Fibroblast of skin of right biceps (primary cell): Measurements from ENCODE around the gene CEACAM19.
"Not testable (repeated sequence)": the region's sequence is repeated elsewhere in the genome, so short reads cannot be mapped to it uniquely, and the experiment has no call there.

Experiments
- DNase-seq: peaks from one replicate; pipeline ENCODE4 v3.0.0-alpha.2; 2013

The CEACAM19 gene

DNA sequence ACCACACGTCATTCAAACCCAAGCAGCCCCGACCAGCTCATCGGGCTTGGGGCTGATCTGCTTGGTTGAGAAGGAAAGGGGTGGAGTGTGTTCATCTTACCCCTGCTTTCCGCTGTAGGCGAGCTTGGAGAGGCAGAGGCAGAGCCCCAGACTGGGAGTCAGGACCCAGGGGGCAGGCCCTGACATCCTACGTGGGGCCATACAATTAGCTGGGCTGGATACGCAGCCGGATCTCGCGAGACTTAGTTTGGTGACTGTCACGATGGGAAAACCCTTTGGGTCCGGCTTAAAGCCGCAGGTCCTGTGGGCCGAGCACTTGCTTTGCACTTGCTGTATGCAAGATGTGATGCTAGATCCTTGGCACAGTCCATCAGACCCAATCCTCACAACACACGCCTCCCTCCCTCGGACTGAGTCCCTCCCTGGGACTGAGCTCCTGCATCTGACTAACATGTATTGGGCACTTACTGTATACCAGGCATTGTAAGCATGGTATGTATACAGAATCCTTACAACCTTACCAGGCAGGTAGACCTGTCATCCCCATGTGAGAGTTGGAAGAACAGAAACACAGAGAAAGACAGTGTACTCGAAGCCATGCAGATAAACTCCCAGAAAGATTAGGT, 31.4 kb downstream of the CEACAM19 start:
- no peak for DNase-seq

- no peak for DNase-seq
These were observed 32.2 kb downstream of the CEACAM19 start for GRCh38 chr19:44703336-44704078.

DNA sequence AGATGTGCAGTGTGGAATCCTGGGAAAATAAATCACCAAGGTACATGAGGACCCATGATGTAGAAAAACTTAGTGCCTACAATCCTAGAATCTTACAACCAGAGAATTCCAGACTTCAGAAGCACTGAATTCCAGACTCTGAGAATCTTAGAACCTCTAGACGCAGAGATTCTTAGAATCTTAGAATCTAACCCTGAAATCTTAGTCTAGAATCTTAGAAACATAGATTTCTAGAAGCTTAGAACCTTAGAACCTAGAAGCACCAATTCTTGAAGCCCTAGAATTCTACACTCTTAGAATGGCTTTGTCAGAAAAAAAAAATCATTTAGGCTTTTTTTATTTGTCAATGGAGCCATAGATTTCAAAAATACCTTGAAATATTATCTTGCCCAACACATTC, 33.7 kb downstream of the CEACAM19 start:
- DNase-seq, result no peak

GRCh38 chr19:44705502-44706010, 34.3 kb downstream of the CEACAM19 start:
- no peak for DNase-seq

DNA sequence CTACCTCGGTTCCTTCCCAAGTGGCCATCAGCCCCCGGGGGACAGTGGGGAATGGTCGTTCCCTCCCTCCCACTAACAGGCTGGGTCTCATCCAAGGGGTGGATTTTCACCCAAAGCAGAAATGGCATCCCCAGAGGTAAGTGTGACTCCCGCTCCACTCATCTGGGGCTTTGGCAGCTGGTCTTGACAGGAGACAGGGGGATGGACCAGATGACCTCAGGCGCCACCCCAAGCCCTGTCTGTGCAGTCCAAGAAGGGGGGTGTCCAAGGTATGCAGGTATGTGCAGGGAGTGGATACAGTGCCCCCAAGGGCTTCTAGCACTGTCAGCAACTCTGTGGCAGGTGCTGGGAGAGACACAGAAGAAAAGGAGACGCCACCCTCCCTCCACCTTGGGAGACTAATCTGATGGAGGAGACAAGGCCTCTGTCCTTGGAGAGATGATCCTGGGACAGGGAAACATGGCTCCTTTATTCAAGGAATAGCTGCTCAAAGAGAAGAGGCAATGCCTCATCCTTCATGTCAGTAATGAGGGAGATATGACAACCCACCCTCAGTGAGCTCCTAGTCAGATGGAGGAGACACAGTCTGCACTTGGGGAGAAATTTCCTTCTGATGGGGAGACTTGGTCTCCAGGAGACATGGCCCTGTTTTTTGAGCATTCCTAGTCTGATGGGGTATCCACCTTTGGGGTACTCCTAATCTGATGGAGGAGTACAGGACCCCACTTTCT, 35.4 kb downstream of the CEACAM19 start:
- no peak for DNase-seq

DNA sequence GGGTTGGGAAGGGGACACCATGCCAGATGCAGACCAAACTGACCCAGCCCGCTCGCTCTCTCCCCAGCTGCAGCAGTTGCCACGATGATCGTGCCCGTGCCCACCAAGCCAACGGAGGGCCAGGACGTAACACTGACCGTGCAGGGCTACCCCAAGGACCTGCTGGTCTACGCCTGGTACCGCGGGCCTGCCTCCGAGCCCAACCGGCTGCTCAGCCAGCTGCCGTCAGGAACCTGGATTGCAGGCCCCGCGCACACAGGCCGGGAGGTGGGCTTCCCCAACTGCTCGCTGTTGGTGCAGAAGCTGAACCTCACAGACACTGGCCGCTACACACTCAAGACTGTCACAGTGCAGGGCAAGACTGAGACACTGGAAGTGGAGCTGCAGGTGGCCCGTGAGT, 36.5 kb downstream of the CEACAM19 start:
- DNase-seq, result no peak

DNA sequence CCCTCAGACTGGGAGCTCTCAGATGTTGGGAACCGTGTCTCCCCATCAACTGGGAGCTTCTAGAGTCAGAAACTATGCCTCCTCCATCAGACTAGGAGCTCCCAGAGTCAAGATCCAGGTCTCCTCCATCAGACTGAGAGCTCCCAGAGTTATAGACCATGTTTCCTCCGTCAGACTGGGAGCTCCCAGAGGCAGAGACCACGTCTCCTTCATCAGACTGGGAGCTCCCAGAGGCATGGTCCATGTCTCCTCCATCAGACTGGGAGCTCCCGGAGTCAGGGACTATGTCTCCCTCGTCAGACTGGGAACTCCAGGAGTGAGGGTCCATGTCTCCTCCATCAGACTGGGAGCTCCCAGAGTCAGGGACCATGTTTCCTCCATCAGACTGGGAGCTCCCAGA, 37.7 kb downstream of the CEACAM19 start:
- no peak for DNase-seq

DNA sequence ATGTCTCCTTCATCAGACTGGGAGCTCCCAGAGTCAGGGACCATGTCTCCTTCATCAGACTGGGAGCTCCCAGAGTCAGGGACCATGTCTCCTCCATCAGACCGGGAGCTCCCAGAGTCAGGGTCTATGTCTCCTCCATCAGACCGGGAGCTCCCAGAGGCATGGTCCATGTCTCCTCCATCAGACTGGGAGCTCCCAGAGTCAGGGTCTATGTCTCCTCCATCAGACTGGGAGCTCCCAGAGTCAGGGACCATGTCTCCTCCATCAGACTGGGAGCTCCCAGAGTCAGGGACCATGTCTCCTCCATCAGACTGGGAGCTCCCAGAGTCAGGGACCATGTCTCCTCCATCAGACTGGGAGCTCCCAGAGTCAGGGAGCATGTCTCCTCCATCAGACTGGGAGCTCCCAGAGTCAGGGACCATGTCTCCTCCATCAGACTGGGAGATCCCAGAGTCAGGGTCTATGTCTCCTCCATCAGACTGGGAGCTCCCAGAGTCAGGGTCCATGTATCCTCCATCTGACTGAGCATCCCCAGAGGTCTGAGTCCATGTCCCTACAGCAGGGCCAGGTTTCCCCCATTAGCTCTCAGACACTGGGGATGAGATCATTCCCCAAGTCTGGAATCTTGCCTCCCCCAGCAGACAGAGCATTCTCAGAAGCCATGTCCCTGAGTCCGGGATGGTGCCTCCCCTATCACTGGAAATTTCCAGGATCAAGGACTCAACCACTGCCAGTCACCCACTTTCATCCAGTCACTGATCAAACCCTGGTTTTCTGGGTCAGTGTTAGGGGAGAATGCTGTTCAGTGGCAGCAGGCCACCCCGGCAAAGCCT, 38.4 kb downstream of the CEACAM19 start:
- DNase-seq, result not testable (repeated sequence)

DNA sequence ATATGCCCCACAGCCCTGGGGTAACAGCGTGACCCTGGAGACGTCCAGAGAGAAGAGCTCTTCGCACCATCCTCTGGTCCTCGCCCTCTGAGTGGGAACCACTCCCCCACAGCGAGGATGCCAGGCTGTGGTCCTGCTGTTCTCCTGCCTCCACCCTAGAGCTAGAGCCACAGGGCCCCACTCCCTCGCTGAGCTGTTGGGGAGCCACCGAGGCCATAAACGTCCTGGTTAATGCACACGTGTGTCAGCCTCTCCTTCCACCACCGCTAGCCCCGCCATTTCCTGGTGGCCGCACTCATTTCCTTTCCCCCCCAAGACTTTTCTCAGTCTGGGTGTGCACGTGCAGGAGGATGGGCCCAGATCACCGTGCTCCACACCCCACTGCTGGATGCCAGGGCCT, 39.2 kb downstream of the CEACAM19 start:
- DNase-seq, result no peak

GRCh38 chr19:44712864-44713515, 41.7 kb downstream of the CEACAM19 start:
- no peak for DNase-seq

- DNase-seq, result no peak
These were observed 43.4 kb downstream of the CEACAM19 start for GRCh38 chr19:44714597-44715169.

GRCh38 chr19:44717603-44718002, 46.3 kb downstream of the CEACAM19 start:
- DNase-seq, result no peak

DNA sequence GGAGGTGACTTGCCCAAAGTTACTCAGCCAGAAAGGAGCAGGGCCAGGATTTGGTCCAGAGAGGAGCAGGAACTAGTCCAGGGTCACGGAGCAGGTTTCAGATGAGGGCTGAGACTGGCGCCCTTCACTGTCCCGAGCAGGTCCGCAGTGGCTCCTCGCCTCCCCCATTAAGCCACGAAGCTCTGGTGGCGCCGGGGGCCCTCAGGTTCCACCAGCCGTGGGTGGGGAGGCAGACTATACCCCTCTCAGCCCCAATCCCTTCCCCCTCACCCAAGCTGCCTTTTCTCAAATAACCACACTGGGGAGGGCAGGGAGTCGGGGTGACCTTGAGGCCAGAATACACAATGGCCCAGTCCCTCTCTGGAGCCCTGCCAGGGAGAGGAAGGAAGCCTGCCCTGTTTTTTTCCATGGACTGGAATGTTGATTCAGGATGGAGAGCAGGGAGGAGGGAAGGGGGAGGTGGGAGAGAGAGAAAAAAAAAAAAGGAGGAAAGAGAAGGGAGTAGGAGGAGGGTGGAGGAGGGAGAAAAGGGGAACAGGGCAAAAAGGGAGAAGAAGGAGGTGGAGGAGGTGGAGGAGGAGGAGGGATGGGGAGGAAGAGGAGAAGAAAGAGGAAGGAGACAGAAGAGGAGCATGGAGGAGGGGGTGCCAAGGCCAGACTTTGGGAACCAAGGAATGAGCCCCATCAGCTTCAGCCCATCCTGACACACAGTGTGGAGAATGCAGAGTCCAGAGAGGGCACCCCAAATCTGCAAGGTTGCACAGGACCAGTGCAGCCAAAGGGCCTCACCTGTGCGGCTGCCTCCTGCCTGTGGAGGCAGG, 47.4 kb downstream of the CEACAM19 start:
- DNase-seq, result peak; percentile 83

DNA sequence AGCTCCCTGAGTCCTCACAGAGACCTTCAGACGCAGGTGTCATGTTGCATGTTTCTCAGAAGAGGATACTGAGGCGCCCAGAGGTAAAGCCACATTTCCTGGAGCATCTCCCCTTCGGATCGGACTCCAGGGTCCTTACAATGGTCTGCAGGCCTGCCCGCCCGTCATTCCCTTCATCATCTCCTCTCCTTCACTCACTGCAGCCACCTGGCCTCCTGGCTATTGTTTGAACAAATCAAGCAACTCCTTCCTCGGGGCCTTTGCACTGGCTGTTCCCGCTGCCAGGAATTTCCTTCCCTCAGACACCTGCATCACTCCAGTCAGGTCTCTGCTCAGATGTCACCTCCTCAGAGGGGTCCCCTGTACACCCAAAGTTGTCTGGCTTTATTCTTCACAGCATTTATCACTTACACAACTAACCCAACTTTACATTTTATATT, 48.0 kb downstream of the CEACAM19 start:
- DNase-seq, result no peak

DNA sequence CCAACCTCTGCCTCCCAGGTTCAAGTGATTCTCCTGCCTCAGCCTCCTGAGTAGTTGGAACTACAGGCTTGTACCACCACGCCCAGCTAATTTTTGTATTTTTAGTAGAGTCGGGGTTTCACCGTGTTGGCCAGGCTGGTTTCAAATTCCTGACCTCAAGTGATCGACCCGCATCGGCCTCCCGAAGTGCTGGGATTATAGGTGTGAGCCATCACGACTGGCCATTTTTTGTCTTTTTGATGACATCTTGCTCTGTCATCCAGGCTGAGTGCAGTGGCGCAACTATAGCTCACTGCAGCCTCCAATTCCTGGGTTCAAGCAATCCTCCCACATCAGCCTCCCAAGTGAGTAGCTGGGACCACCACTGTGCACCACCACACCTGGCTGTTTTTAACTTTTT, 49.1 kb downstream of the CEACAM19 start:
- DNase-seq, result not testable (repeated sequence)

- no peak for DNase-seq
These were observed 49.7 kb downstream of the CEACAM19 start for GRCh38 chr19:44720945-44721344.

DNA sequence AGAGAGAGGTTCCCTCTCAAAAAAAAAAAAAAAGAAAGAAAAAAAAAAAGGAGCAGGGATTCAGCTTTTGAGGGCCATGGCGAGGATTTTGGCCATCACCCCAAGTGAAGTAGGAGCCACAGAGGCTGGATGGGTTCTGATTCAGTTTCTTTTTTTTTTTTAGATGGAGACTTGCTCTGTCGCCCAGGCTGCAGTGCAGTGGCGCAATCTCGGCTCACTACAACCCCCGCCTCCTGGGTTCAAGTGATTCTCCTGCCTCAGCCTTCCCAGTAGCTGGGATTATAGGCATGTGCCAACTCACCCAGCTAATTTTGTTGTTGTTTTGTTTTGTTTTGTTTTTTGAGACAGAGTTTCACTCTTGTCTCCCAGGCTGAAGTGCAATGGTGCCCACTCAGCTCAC, 50.1 kb downstream of the CEACAM19 start:
- DNase-seq, result not testable (repeated sequence)

GRCh38 chr19:44722131-44723121, 51.1 kb downstream of the CEACAM19 start:
- DNase-seq, result peak; percentile 43

DNA sequence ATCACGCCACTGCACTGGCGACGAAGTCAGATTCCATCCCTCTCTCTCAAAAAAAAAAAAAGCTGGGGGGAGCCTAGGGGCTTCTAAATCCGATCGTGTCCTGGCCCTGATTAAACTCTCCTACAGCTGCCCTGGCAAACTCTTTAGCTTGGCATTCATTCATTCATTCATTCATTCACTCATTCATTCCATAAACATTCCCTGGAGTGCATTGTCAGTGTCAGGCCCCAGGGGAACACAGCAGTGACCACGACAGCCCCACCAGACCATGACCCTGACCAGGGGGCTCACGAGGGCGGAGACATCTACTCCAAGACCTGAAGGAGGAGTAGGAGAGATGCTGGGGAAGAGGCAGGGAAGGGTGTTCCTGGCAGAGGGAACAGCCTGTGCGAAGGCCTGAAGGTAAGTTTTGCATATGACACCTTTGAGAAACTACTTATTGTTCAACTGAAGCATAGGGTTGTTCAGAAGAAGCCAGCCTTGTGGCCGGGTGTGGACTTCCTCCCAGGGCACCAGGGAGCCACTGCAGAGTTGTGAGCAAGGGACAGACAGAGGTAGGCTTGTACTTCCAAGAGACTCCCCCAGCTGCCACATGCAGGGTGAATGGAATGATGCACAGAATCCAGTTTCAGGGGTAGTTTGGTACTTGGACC, 52.1 kb downstream of the CEACAM19 start:
- DNase-seq, result no peak
